Measurements from ENCODE around the gene GDF11.
A peak's percentile ranks its signal among the peaks of the same experiment; 100 is the strongest.

The GDF11 gene

DNA sequence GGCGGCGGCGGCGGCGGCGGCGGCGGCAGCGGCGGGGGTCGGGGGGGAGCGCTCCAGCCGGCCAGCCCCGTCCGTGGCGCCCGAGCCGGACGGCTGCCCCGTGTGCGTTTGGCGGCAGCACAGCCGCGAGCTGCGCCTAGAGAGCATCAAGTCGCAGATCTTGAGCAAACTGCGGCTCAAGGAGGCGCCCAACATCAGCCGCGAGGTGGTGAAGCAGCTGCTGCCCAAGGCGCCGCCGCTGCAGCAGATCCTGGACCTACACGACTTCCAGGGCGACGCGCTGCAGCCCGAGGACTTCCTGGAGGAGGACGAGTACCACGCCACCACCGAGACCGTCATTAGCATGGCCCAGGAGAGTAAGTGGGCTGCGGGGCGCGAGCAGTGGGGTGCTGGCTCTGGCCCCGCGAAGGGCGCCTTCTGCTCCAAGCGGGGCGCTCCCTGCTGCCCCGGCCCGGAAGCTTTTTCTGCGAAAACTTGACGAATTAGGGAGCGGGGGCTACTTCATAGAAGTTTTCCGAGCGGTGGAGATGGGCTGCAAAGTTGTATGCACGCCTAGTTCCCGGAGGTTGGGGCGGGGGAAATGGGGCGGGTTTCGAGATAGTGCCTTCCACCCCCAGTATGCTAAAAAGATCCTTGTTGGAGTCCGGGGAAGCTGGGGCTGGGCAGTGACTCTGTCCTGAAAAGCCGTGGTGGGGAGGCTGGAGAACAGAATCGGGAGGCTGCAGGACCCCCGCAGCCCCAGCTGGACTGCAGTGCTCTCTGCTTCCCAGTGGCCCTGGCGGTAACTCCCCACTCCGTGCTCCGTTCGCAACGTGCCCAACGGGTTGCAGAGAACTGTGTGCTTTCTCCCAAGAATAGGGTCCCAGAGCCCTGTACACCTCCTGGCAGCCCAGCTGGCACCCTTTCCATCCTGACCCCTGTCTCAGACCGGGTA, 751 bp downstream of the GDF11 start:
- TF ChIP-seq, protein P1, sequence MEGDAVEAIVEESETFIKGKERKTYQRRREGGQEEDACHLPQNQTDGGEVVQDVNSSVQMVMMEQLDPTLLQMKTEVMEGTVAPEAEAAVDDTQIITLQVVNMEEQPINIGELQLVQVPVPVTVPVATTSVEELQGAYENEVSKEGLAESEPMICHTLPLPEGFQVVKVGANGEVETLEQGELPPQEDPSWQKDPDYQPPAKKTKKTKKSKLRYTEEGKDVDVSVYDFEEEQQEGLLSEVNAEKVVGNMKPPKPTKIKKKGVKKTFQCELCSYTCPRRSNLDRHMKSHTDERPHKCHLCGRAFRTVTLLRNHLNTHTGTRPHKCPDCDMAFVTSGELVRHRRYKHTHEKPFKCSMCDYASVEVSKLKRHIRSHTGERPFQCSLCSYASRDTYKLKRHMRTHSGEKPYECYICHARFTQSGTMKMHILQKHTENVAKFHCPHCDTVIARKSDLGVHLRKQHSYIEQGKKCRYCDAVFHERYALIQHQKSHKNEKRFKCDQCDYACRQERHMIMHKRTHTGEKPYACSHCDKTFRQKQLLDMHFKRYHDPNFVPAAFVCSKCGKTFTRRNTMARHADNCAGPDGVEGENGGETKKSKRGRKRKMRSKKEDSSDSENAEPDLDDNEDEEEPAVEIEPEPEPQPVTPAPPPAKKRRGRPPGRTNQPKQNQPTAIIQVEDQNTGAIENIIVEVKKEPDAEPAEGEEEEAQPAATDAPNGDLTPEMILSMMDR (IDR thresholded peaks at IDR 0.05; ENCODE audit: control insufficient read depth, extremely low read depth, insufficient read depth): peak; percentile 33
- H3K4me3 ChIP-seq (ENCODE audit: low read depth, low read length): peak overlapping the region; percentile 56
- peak; percentile 46 for DNase-seq (ENCODE audit: low read depth)

DNA sequence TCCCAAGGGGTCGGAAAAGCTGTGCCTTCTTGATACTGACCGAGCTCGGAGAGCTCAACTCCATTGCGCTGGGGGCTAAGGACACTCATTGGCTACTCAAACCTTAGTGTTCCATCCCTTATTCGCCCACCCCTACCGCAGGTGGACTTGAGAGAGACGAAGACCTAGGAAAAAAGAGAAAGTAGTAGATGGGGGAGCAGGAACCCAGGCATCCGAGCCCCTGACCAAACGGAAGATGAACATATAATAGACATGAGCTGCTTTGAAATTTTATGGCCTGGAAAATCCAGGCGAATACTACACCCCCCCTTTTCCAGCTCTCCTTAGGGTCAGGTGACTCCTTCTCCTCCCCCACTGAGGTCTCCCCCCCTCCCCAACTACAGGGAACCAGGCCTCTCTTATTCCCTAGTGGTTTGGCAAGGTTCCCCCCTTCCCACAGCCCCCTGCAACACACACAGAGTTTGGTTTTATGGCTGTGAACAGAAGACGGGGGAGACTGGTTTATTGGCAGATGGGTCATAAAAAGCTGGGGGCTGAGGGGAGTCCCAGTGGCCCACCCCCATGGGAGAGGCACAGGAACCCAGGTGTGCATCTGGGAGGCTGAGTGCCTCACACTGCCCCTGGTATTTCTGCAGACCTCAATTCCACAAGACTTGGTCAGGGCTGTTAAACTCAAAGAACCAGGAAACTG, 1.6 kb downstream of the GDF11 start:
- TF ChIP-seq, protein P1 (IDR thresholded peaks at IDR 0.05; ENCODE audit: control insufficient read depth, extremely low read depth, insufficient read depth): no peak
- DNase-seq (ENCODE audit: low read depth): no peak
- H3K4me3 ChIP-seq (ENCODE audit: low read depth, low read length): peak overlapping the region; percentile 56

DNA sequence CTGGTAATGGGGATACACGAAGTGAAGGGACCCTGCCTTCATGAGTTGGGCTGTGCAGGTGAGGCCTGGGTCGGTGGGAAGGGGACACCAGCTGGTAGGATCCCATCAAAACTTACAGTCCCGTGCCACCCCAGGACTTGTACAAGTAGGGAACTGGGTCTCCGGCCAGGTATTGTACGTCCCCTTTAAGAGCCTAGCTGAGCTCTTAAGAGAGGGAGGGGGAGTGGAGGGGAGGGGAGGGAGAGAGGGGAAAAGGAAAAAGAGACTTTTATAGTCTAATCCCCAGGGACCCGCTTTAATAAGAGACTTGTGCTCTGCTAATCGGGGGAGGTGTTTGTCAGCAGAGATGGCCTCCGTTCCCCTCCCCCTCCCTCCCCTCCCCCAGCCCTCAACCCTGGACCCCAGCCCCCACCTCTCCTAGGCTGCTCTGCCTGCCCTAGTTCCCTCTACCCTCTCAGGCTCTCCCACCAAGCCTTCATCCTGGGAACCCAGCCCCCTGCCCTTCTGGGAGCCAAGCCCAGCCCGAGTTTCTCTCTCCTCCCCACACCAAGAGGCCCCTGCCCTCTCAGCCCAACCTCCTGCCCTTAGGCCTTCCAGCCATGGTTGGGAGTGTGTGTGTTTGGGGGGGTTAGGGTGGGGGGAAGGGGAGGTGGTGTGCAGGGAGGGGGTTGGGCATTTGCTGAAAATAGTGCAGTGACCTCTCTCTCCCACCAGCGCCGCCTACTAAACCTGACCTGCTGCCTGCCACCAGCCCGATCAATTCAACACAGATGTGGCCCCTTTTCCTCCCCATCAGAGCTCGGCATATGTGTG, 2.6 kb downstream of the GDF11 start:
- TF ChIP-seq, protein P1 (IDR thresholded peaks at IDR 0.05; ENCODE audit: control insufficient read depth, extremely low read depth, insufficient read depth): no peak
- DNase-seq (ENCODE audit: low read depth): no peak
- no peak overlapping the region for H3K4me3 ChIP-seq (ENCODE audit: low read depth, low read length)

DNA sequence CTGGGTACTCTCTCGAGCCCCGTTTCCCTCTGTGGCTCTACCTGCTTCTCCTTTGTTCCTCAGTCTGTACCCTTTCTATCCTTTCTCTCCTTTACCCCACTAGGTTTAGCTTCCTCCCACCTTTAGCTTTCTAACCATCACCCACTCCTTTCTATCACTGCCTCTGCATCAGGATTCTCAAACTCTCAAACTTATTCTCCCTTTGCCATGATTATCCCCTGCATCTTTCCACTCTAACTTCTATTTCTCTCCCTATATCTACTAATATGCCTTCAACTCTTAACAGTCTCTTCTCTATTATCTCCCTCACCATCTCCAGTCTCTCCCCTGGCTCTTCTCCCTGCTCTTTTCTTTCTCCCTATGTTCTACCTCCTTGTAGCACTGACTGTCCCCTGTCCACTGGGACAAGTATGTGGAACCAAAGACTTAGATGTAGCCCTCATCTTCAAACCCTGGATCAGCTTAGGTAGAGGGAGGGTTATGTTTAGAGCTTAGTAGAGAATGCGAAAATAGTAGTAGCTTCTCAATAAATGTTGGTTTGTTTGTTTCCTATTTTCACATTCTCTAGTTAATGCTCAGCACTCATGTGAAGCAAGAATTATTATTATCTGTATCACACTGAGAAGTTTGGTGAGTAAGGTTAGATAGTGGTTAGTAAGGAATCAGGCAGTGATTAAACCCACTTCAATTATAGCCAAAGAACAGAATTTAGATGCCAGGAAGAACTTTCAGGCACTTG, 3.4 kb downstream of the GDF11 start:
- no peak overlapping the region for H3K4me3 ChIP-seq (ENCODE audit: low read depth, low read length)
- no peak for DNase-seq (ENCODE audit: low read depth)
- TF ChIP-seq, protein P1 (IDR thresholded peaks at IDR 0.05; ENCODE audit: control insufficient read depth, extremely low read depth, insufficient read depth): no peak

DNA sequence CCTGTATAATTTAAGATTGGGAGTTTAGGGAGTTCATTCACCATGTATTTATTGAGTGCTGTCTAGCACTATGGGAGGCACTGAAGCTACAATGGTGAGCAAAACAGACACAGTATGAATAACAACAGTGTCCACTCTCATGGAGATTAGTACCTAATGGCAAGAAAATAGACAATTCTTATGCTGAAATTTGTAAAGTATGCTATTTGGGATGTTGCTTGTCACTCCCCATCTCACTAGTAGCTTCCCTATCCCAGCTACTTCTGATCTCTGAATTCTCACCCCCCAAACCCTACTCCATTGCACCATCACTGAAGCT, 4.0 kb downstream of the GDF11 start:
- H3K4me3 ChIP-seq (ENCODE audit: low read depth, low read length): no peak overlapping the region
- TF ChIP-seq, protein P1 (IDR thresholded peaks at IDR 0.05; ENCODE audit: control insufficient read depth, extremely low read depth, insufficient read depth): no peak
- DNase-seq (ENCODE audit: low read depth): no peak

Measured in LNCaP clone FGC (cell line).